GM18861 (cell line): ENCODE measurements around the gene ANKH.

Experiments
- ATAC-seq: cut with Tn5 transposase; IDR thresholded peaks from one replicate; pipeline ENCODE4 v1.9.1; 2021; ENCODE audit not compliant: unreplicated experiment

ANKH gene

DNA sequence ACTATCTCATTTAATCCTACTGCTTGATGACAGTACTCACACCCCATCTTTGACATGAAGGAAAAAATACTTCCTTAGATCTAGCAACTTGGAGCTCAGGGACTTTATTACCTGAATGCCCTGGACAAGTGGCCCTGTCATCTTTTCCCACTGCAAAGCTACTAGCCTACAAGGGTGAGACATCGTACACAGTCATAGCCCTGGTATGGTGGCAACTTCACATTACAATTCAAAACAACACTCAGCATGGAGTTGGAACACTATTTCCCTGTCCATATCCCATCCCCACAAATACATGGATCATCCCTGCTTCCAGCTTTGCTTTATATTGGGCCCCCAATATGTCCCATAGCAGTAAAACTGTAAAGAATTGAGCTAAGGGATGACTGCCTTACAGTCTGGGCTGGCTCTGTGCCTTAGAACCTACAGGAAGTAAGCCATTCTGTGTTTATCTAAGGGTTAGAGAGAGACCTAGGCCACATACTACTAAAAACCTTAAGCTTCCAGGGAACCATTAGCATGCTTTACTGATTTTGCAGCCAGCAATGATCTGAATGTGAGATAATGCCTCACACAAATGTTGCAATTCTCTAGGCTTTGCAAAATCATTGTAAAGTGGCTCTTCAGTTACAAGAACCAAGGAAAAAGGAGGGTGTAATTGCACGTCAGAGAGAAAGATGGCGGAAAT is 151.2 kb downstream of the ANKH start:
- no peak for ATAC-seq

- no peak for ATAC-seq
These were observed 152.8 kb downstream of the ANKH start for GRCh38 chr5:14718778-14719177.

DNA sequence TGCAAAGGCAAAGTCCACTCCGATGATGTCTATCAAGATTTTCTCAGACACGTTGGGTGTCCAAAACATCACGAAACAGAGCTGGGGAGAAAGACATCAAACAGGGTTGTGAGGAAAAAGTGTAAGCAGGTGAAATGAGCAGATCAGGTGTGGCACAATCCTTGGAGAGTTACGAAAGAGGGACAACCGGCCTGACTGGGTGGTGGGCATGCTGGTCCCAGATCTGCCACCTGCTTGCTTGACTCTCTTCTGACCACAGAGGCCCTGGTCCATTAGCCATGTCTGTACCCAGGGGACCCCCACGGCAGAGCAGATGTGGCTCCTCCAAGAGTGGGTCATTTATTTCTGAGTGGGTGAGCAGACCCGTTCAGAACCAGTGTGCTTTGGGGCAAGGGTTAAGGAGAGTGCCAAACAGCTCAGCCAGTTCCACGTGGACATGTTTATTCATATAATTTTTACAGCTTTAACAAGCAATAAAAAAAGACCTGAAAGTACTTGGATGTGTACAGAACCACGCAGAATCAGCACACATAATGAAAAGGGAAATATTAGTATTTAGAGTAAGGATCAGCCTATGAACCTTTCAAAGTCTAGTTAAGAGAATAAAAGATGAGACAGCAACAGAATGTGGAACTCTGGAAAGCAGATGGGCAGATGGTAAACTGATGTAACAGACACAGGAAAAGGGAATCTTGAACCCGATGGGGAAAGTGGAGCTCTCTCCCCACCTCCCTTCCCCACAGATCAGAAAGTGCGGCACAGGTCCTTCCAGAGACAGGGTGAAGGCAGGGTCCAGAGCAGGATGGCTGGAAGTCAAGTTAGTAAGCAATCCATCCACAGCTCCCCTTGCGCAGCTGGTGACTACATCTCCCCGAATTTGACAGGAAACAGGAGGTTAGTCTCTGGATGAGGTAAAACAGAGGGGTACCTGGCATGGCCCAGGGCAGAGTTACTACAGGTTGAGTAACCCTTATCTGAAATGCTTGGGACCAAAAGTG is 154.5 kb downstream of the ANKH start:
- ATAC-seq, result no peak

DNA sequence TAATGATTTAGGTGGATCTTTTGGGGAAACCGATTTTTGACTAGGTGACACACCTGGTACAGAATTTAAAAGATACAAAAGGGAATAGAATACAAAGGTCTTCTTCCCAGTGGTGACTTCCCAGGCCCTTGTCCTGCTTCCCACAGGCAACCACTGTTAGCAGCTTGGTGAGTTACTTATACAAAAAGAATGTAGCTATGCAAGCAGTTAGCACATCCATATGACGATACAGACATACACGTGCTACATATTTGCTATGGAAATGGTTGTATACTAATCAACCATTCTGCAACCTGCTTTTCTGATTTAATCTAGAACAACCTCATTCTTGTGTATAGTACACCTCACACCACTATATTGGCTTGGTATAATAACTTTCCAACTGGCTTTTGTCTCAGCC is 156.1 kb downstream of the ANKH start:
- ATAC-seq, result no peak

- ATAC-seq, result no peak
These were observed 156.9 kb downstream of the ANKH start for GRCh38 chr5:14714706-14715105.

GRCh38 chr5:14713476-14714390 is 157.8 kb downstream of the ANKH start:
- no peak for ATAC-seq

DNA sequence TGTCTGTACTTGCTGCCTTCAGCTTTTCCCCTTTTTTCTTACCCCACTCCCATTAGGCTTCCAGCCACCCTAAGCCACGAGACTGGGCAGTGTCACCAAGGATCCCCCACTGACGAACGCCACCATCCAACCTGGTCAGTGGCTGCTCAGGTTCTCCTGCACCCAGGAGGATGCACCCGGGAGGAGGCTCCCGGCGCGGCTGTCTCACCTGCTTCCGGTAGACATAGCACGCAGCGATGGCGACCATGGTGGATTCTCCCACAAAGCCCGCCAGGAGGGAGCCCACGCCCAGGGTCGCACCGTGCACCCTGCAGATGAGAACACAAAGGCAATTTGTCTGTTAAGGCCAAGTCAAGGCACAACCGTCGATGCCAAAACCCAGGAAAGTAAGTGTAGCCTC is 158.9 kb downstream of the ANKH start:
- ATAC-seq, result no peak

DNA sequence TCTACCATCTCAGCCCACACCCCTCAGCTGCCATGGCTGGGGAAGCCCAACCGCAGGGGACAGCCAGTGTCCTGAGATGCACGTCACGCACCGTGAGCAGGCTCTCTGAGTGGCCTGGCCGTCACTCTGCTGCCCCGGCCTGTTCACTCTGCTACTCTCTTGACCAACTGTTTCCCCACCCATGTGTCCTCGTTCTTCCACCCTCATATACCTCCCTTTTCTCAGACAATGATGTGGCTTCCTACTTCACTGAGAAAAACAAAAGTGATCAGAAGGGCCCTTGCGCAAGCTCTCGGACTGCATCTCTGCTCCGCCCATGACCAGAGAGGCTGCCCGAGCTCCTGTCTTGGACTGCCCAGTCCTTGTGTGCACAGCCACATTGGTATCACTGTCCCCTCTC is 159.4 kb downstream of the ANKH start:
- no peak for ATAC-seq

GRCh38 chr5:14710313-14710994 is 161.1 kb downstream of the ANKH start:
- ATAC-seq, result no peak

GRCh38 chr5:14708551-14708950 is 163.0 kb downstream of the ANKH start:
- ATAC-seq, result no peak

- ATAC-seq, result no peak
These were observed 163.7 kb downstream of the ANKH start for GRCh38 chr5:14707811-14708390.

DNA sequence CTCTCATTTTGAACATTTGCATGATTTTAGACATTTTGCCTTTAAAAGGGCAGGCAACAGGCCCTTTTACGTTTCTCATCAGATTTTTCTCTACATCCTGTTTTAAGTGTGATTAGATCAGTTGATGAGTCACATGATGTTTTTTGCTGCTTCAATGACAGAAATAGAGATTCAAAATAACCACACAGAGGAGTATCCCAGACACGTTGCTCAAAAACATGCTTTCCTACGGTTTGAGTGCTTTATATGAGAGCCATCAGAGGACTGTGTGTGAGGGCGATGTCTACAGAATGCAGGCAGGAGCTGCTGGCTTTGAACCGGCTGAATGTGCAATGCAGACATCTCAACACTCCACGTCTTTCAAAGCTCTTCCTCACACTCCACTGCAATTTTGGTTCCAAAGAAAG is 165.0 kb downstream of the ANKH start:
- ATAC-seq, result no peak

GRCh38 chr5:14705556-14705955 is 166.0 kb downstream of the ANKH start:
- ATAC-seq, result no peak

DNA sequence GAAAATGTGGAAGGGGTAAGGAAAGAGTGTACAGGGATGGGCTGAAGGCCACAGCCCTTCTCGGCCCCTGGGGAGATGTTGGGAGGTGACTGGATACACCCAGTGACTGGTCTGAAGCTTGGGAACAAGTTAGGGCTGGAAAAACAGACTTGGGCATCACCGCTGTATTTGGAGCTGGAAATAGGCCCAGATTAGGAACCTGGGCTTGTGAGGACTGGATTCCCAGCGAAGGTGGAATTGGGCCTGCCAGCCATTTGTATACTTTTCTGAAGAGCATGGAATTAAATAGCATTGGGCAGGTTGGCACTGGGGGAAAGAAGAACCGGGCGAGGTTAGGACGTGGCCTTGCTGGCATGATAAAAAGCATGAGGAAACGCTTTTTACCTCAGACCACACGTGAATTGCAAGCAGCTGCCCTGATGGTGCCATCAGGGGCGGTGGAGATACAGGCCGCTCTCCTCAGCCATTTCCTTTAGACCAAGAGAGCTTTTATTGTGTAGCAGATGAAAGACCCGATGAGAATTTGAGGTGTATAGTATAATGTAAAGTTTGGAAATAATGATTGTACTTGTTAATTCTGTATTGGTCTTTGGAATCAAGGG is 169.2 kb downstream of the ANKH start:
- ATAC-seq, result no peak

GRCh38 chr5:14701556-14701955 is 170.0 kb downstream of the ANKH start:
- ATAC-seq, result no peak

DNA sequence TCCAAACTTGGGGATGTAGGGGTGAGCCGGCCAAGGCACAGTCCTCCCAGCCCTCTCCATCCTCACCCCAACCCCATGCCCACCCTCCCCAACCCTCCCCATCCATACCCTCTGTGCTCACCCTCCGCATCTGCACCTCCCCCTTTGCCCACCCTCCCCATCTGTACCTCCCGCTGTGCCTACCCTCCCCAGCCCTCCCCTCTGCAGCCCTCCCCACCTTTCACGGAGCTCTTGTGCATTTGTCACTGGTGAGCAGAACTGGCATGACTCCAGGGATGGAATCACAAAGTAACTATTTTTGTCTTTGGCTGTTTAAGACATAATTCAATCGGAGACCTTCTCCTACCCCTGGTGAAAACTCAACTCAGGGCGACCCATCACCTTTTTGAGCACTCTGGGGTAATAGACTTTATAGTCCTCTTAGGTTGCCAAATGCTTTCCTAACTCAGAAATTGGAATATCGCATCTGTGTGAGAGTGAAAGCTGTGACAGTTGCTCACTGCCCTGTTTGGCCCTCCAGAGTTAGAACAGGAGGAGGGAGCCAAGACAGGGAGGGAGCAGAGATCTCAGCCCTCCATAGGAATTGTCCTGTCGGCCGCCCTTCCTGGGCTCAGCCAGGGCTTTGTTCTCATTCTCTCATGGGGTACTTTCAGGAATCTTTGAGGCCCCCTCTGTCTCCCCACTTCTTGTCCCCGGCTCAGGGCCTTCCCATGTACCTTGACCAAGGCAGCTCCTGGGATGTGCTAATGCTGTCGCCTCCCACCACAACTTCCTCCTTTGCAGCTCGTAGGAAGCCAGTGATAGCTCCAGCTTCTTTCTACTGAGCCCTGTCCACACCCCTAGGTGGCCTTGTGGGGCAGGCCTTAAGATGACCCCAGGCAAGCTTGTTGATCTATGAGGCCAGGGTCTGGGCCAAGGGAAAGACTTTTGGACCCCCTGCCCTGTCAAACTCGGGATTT is 170.8 kb downstream of the ANKH start:
- ATAC-seq, result no peak

GRCh38 chr5:14699807-14700400 is 171.7 kb downstream of the ANKH start:
- ATAC-seq, result no peak

DNA sequence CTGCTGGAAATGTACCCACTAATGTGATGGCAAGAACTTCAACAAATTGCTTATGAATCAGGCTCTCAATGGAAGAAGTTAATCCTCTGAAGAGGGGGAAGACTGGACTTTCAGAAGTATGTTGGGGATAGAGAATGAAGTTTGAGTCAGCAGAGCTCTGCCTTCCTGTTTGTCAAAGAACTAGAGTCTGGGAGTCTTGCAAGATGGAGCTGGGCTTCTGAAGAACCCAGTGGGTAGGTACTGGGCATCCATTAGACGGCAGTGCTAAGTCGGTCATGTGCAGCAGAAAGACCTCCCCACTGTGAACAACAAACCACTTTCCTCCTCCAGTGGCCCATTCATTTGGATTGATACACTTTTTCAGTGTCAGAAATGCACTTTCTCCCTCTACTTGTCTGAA is 172.4 kb downstream of the ANKH start:
- ATAC-seq, result no peak
